ENCODE measurements around the gene RLF.
A peak's percentile ranks its signal among the peaks of the same experiment; 100 is the strongest.
"Not testable (repeated sequence)": the region's sequence is repeated elsewhere in the genome, so short reads cannot be mapped to it uniquely, and the experiment has no call there.

Gene RLF

GRCh38 chr1:40171036-40171435, 9.8 kb downstream of the RLF start:
- DNase-seq (ENCODE audit: low read depth in 3 of 3), result no peak

DNA sequence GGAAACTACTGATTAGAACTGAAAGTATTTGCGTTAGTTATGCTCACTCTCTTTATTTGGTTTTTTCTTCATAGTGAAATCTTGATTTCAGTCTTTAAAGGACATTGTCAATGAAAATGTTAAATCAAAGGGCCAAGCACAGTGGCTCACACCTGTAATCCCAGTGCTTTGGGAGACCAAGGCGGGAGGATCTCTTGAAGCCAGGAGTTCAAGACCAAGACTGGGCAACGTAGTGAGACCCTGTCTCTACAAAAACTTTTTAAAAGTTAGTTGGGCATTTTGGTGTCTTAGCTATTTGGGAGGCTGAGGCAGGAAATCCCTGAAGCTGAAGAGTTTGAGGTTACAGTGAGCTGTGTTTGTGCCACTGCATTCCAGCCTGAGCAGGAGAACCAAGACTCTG, 13.6 kb downstream of the RLF start:
- DNase-seq (ENCODE audit: low read depth in 3 of 3), result no peak

GRCh38 chr1:40176989-40177388, 15.8 kb downstream of the RLF start:
- DNase-seq (ENCODE audit: low read depth in 3 of 3), result not testable (repeated sequence)

GRCh38 chr1:40178200-40178599, 17.0 kb downstream of the RLF start:
- DNase-seq (ENCODE audit: low read depth in 3 of 3), result no peak

DNA sequence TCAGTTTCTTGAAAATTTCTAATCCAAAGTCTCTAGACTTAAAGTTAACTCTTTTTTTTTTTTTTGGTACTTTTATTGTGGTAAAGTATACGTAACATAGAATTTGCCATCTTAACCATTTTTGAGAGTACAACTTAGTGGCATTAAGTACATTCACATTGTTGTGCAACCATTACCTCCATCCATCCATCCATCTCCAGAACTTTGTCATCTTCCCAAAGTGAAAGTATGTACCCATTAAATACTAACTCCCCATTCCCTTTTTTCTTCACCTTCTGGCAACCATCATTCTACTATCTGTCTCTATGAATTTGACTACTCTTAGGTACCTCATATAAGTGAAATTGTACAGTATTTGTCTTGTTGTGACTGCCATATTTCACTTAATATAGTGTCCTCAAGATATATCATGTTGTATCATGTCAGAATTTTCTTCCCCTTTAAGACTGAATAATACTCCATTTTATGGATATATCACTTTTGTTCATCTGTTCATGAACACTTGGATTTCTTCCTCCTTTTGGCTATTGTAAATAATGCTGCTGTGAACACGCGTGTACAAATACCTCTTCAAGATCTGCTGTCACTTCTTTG, 18.4 kb downstream of the RLF start:
- DNase-seq (ENCODE audit: low read depth in 3 of 3), result no peak

GRCh38 chr1:40183055-40183710, 22.0 kb downstream of the RLF start:
- DNase-seq (ENCODE audit: low read depth in 3 of 3), result no peak

GRCh38 chr1:40184193-40184592, 23.0 kb downstream of the RLF start:
- DNase-seq (ENCODE audit: low read depth in 3 of 3), result no peak

DNA sequence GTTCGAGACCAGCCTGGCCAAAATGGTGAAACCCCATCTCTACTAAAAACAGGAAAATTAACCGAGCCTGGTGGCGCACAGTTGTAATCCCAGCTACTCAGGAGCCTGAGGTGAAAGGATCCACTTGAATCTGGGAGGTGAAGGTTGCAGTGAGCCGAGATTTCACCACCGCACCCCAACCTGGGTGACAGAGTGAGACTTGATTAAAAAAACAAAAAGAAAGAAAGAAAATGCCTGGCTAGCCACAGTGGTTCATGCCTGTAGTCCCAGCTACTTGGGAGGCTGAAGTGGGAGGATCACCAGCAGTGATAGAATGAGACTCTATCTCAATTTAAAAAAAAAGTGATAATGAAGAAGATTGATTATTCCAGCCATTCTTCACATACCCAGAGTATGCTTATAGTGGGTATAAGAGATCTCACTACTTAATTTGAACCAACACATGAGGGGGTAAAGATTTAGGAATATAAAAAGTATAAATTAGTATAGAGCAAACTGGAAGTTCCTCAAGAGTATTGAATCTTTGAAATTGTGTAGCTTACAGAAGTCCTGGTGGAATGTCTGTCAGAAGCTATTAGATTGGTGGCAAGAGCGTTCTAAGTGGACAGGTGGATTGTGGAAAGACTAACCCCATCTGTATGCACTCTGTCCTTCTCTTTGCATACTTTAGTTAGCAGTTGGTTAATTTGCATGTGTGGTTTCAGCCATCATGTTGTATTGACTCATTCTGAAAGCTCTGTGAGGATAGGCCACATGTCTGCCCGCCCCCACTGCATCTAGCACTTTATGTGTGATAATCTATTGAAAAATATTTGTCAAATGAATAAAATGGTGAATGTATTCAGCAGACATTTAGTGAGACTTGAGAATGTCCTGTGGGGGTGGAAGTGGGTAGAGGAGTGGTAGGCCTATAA, 25.0 kb downstream of the RLF start:
- peak; percentile 18 to 21 (median 20) for DNase-seq (ENCODE audit: low read depth in 3 of 3)

DNA sequence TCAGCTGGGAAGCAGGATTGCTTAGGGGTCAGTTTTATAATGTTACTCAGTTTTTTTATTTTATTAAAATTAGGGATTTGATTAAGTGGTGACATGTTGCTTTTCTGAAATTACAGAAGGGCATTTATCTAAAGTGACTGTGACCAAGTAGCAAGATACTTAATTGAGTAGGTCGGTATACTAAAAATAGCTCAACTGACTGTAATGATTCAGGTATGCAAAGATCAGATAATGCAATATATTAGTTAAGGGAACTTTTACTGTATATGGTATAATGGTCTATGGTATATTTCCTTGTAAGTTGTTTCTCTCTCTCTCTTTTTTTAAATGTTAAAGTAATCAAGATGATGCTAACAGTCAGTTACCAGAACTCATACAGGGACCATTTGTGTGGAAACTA, 26.2 kb downstream of the RLF start:
- no peak for DNase-seq (ENCODE audit: low read depth in 3 of 3)

DNA sequence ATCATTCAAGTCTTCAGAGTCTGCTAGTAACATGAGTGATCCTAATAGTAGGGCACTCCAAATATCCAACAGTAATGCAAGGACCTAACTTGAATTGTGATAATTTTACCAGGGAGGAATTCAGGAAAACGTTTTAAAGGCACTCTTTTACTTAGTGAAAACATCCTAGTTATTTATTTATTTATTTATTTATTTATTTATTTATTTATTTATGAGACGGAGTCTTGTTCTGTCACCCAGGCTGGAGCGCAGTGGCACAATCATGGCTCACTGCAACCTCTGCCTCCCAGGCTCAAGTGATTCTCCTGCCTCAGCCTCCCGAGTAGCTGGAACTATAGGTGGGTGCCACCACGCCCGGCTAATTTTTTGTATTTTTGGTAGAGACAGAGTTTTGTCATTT, 33.5 kb downstream of the RLF start:
- DNase-seq (ENCODE audit: low read depth in 3 of 3), result not testable (repeated sequence)

DNA sequence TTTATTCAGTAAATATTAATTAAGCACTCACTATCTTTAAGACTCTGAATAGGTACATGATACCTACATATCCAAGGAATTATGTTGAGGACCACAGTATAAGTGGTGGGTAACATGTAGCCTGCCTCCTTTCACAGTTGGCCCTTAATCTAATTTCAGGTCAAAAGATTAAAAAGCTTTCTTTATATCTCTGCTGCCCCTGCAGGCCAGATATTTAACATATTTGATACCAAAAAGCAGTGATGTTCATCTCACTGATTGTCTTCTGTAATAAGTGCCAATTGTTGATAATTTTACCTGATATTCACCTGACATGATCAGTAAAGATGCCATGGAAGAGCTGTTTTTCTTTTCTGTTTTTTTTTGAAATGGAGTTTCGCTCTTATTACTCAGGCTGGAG, 36.5 kb downstream of the RLF start:
- no peak for DNase-seq (ENCODE audit: low read depth in 3 of 3)

DNA sequence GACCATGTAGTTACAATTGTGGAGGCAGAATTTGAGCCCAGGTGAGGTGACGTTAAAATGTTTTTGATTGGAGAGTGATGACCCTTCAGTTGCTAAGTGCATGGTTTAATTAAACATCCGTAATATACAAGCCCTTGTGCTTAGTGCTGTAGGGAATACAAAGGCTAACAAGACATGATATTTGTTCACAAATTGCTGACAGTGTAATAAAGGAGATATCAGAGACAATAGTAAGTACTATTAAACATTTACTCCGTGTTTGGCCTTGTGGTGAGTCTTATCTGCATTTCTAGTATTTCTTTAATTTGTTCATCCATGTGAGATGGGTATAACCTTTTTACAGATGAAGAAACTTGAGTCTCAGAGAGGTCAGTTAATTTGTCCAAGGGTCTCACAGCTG, 37.9 kb downstream of the RLF start:
- no peak for DNase-seq (ENCODE audit: low read depth in 3 of 3)

DNA sequence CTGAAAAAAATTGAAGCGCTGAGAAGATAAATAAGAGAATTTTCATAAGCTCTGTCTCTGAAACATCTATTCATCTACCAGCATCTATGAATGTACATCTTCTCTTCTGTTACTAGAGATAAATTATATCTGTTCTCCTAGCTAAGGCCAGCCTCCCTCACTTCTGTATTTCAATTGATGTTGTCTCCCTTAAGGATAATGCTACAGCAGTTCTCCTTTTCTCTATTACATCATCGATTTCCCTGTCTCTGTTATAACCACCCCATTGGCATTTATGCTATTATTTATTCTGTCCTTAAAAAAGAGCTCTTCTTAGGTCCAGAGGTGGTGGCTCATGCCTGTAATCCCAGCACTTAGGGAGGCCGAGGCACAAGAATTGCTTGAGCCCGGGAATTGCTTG, 43.7 kb downstream of the RLF start:
- DNase-seq (ENCODE audit: low read depth in 3 of 3), result no peak

- no peak for DNase-seq (ENCODE audit: low read depth in 3 of 3)
These were observed 49.5 kb downstream of the RLF start for GRCh38 chr1:40210511-40211204.

DNA sequence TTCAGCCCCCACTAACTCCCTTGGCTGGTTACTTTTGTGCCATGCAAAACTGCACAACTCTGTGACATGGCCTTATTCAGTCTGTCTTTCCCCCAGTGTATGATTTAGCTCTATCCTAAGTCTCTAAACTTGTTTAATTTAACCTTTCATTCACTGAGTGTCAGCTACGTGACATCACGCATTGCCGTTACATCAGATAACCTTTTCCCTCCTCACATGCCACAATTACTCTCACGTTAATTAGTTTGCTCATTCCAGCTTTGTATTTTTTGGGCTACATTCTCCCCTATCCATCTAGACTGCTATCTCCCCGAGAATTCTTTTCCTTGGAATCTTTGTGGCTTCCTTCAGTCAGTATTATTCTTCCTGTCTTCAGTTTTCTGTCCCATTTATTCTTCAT, 57.1 kb downstream of the RLF start:
- DNase-seq (ENCODE audit: low read depth in 3 of 3), result no peak

DNA sequence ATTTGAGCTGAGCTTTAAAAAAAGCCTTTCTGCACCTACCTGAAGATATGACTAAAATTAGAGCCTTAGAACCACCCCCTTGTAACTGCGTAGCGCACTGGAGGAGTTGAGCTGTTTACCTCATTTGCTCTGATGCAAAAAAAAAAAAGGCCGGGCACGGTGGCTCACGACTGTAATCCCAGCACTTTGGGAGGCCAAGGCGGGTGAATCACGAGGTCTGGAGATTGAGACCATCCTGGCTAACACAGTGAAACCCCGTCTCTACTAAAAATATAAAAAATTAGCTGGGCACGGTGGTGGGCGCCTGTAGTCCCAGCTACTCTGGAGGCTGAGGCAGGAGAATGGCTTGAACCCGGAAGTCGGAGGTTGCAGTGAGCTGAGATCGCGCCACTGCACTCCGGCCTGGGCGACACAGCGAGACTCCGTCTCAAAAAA, 60.3 kb downstream of the RLF start:
- DNase-seq (ENCODE audit: low read depth in 3 of 3), result not testable (repeated sequence)

GRCh38 chr1:40221977-40222772, 61.0 kb downstream of the RLF start:
- no peak for DNase-seq (ENCODE audit: low read depth in 3 of 3)

GRCh38 chr1:40224040-40224439, 62.9 kb downstream of the RLF start:
- no peak for DNase-seq (ENCODE audit: low read depth in 3 of 3)

DNA sequence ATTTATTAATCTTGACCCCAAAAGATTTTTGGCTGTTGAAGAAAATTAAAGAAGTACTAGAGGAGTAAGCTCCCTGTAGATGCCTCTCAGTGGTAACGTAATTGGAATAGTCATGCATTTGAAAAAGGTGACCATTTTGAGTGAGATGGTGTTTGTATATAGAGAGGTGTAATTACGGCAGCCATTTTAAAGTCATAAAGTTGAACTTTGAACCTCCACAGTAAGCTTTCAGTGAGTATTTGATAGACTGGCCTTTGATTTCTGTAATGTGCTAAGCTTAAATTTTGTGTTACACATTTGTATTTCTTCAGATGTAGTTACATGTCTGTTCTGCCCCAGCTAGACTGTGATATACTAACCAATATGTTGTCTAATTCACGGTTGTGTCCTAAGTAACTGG, 65.0 kb downstream of the RLF start:
- no peak for DNase-seq (ENCODE audit: low read depth in 3 of 3)

DNA sequence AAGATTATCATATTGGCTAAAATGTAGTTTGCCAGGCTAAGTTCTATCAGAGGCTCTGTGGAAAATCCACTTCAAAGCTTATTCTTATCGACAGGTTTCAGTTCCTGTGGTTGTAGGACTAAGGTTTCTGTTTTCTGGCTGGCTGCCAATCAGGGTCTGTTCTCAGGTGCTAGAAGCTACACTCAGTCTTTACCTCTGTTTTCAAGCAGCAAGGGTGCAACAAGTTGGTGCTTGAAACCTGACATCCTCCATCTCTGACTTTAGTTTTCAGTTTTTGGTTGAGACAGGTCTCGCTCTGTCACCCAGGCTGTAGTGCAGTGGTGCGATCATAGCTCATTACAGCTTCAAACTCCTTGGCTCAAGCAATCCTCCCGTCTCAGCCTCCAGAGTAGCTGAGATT, 71.3 kb downstream of the RLF start:
- peak in 2 of 3 experiments; percentile 8 to 13 for DNase-seq (ENCODE audit: low read depth in 3 of 3)

DNA sequence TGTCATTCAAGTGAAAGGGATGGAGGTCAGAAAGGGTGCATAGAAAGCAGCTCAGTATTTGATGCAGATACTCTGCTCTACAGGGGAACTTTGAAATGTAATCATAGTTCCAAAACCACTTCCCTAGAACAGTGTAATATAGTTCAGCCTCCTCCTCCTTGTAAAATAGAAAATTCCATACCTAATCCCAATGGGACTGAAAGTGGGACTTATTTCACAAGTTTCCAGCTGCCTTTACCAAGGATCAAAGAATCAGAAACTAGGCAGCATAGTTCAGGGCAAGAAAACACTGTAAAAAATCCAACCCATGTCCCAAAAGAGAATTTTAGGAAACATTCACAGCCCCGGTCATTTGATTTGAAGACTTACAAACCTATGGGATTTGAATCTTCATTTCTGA, 78.4 kb downstream of the RLF start:
- DNase-seq (ENCODE audit: low read depth in 3 of 3), result no peak

All from stimulated activated CD4-positive, alpha-beta T cell treated with anti-CD3 and anti-CD28 coated beads, TNF-alpha, amount 100 ng/mL, for 4 hours (primary cell).